Loucy (cell line): ENCODE results near the gene PLXNA2.

Experiments used
- H2AFZ ChIP-seq: fragments of 200-600 bp; sonication (generic); 2 replicates; pipeline ENCODE4 v1.6.0; 2016; ENCODE audit warnings: antibody characterized with exemption, mild to moderate bottlenecking, low read length, moderate library complexity
- H3F3A ChIP-seq: fragments of 200-600 bp; 2 replicates; pipeline ENCODE4 v1.6.0; 2016; ENCODE audit warnings: antibody characterized with exemption, low read depth, mild to moderate bottlenecking
- H3K27me3 ChIP-seq: fragments of 200-600 bp; sonication (generic); 2 replicates; pipeline ENCODE4 v1.6.1; 2014; ENCODE audit warnings: low read length, mild to moderate bottlenecking; ENCODE audit not compliant: insufficient read depth, poor library complexity, severe bottlenecking
- H3K36me3 ChIP-seq: fragments of 200-600 bp; sonication (generic); 2 replicates; pipeline ENCODE4 v1.6.1; 2016; ENCODE audit warnings: low read length; ENCODE audit not compliant: insufficient read depth
- H3K4me1 ChIP-seq: fragments of 200-600 bp; sonication (generic); 2 replicates; pipeline ENCODE4 v1.5.1; 2014; ENCODE audit warnings: low read length, mild to moderate bottlenecking; ENCODE audit not compliant: insufficient read depth, poor library complexity, severe bottlenecking
- H3K4me2 ChIP-seq: fragments of 200-600 bp; sonication (generic); 2 replicates; pipeline ENCODE4 v1.6.0; 2014; ENCODE audit warnings: antibody characterized with exemption, low read length, low read depth, mild to moderate bottlenecking; ENCODE audit not compliant: poor library complexity, severe bottlenecking
- H3K4me3 ChIP-seq: fragments of 200-600 bp; sonication (generic); 2 replicates; pipeline ENCODE4 v1.5.1; 2014; ENCODE audit warnings: low read length, mild to moderate bottlenecking, mixed read lengths; ENCODE audit not compliant: poor library complexity, severe bottlenecking
- H3K79me2 ChIP-seq: fragments of 200-600 bp; sonication (generic); 2 replicates; pipeline ENCODE4 v1.6.1; 2014; ENCODE audit warnings: low read length; ENCODE audit not compliant: insufficient read depth
- H3K9ac ChIP-seq: fragments of 200-600 bp; sonication (generic); 2 replicates; pipeline ENCODE4 v1.6.0; 2014; ENCODE audit warnings: mild to moderate bottlenecking, low read depth, low read length, moderate library complexity; ENCODE audit not compliant: poor library complexity, severe bottlenecking
- H3K9me2 ChIP-seq: fragments of 200-600 bp; sonication (generic); replicated peaks from 2 replicates; pipeline ENCODE4 v1.6.1; 2016; ENCODE audit warnings: low read depth, low read length, mixed read lengths
- H3K9me3 ChIP-seq: fragments of 200-600 bp; sonication (generic); 2 replicates; pipeline ENCODE4 v1.6.1; 2014; ENCODE audit warnings: mild to moderate bottlenecking, antibody characterized with exemption, low read length, low read depth; ENCODE audit not compliant: insufficient read depth
- H4K20me1 ChIP-seq: fragments of 200-600 bp; sonication (generic); 2 replicates; pipeline ENCODE4 v1.6.0; 2014; ENCODE audit warnings: antibody characterized with exemption, low read length, mild to moderate bottlenecking; ENCODE audit not compliant: insufficient read depth, poor library complexity, severe bottlenecking
- EZH2phosphoT487 ChIP-seq: fragments of 200-600 bp; IDR thresholded peaks from 2 replicates; pipeline ENCODE4 v1.6.1; 2018; ENCODE audit warnings: antibody characterized with exemption, mild to moderate bottlenecking, moderate library complexity, borderline replicate concordance
- TF ChIP-seq, protein P1 (sequence below): fragments of 200-600 bp; sonication (generic); conservative IDR thresholded peaks from 2 replicates; pipeline ENCODE4 v1.5.1; 2014; ENCODE audit warnings: mild to moderate bottlenecking, antibody characterized with exemption, low read length

PLXNA2 gene

DNA sequence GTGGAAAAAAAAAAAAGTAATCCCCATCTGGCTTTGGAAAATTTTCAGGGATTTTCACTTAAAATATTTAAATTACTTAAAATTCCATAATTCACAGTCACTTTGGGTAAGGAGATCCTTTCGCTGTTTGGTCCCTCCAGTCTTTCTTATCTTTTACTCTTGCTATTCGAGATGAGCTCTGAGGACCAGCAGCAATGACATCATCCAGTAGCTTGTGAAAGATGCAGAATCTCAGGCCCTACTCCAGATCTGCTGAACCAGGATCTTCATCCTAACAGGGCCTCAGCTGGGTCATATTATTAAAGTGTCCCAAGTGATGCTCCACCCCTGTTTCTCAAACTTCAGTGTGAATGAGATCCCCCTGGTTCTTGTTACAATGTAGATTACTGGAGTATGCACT, 46.9 kb upstream of the PLXNA2 start:
- no peaks in the 10 kb centered on the region for H3K79me2 ChIP-seq
- H3K4me3 ChIP-seq = no peak overlapping the region
- no peak overlapping the region for H3K4me2 ChIP-seq
- H3K9me2 ChIP-seq = no peaks in the 10 kb centered on the region
- no peak overlapping the region for H2AFZ ChIP-seq
- H3K4me1 ChIP-seq = no peaks in the 10 kb centered on the region
- no peaks in the 10 kb centered on the region for H3F3A ChIP-seq
- no peaks in the 10 kb centered on the region for H3K27me3 ChIP-seq
- no peak overlapping the region for H3K9ac ChIP-seq
- no peaks in the 10 kb centered on the region for H3K36me3 ChIP-seq
- no peak for TF ChIP-seq EZH2phosphoT487
- TF ChIP-seq, protein P1, sequence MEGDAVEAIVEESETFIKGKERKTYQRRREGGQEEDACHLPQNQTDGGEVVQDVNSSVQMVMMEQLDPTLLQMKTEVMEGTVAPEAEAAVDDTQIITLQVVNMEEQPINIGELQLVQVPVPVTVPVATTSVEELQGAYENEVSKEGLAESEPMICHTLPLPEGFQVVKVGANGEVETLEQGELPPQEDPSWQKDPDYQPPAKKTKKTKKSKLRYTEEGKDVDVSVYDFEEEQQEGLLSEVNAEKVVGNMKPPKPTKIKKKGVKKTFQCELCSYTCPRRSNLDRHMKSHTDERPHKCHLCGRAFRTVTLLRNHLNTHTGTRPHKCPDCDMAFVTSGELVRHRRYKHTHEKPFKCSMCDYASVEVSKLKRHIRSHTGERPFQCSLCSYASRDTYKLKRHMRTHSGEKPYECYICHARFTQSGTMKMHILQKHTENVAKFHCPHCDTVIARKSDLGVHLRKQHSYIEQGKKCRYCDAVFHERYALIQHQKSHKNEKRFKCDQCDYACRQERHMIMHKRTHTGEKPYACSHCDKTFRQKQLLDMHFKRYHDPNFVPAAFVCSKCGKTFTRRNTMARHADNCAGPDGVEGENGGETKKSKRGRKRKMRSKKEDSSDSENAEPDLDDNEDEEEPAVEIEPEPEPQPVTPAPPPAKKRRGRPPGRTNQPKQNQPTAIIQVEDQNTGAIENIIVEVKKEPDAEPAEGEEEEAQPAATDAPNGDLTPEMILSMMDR = no peak
- H4K20me1 ChIP-seq = no peaks in the 10 kb centered on the region
- no peaks in the 10 kb centered on the region for H3K9me3 ChIP-seq

DNA sequence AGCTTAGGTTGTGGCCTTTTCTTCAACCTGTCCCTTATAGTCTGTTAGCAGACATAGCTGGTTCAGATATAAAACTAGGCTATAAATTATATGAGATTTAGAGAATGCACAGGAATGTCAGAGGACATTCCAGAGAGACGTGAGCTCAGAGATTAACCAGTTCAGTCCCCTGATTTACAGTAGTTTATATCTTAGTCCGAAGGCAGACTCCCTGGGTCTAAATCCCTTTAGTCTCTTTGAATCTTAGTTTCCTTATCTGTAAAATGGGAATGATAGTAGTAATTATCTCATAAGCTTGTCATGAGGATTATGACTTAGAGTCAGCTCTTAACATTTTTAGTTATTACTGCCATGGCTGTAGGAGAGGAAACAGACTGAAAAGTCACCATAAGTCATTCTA, 45.5 kb upstream of the PLXNA2 start:
- no peak for TF ChIP-seq EZH2phosphoT487
- TF ChIP-seq, protein P1 = no peak
- Histone ChIP-seq H4K20me1 (no peaks in the 10 kb centered on the region), H2AFZ (no peak overlapping the region), H3K9ac (no peak overlapping the region), H3K9me3 (no peaks in the 10 kb centered on the region), H3K9me2 (no peaks in the 10 kb centered on the region), H3K4me3 (no peak overlapping the region), H3F3A (no peaks in the 10 kb centered on the region), H3K27me3 (no peaks in the 10 kb centered on the region), H3K4me2 (no peak overlapping the region), H3K79me2 (no peaks in the 10 kb centered on the region), H3K36me3 (no peaks in the 10 kb centered on the region), H3K4me1 (no peaks in the 10 kb centered on the region)

DNA sequence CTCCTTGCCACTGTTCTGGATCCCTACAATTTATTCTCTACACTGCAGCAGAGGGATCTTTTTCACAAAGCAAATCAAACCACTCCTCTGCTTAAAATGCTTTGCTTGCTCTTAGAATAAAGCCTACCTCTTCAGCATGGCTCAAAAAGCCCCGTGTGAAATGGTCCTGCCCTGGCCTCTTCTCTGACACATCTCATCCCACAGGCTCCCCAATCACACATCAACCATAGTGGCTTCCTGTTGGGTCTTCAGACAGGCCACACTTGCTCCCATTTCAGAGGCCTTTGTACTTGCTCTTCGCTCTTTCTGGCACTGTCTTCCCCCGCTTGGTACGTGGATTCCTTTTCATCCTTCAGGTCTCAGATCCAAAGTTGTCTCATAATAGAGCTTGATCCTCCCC, 44.3 kb upstream of the PLXNA2 start:
- Histone ChIP-seq H2AFZ (no peak overlapping the region), H3K79me2 (no peaks in the 10 kb centered on the region), H3F3A (no peaks in the 10 kb centered on the region), H3K4me3 (no peak overlapping the region), H3K9me3 (no peaks in the 10 kb centered on the region), H4K20me1 (no peaks in the 10 kb centered on the region), H3K36me3 (no peaks in the 10 kb centered on the region), H3K4me2 (no peak overlapping the region), H3K27me3 (no peaks in the 10 kb centered on the region), H3K9me2 (no peaks in the 10 kb centered on the region), H3K4me1 (no peaks in the 10 kb centered on the region), H3K9ac (no peak overlapping the region)
- TF ChIP-seq, protein P1 = no peak
- TF ChIP-seq EZH2phosphoT487 = no peak
